GM23248 (cell line): ENCODE results near the gene RICTOR.

Source experiments
- EZH2 ChIP-seq: fragments of 200-600 bp; sonication (generic); IDR thresholded peaks from 2 replicates; pipeline ENCODE4 v1.6.1; 2018; ENCODE audit warnings: antibody characterized with exemption, mild to moderate bottlenecking; ENCODE audit not compliant: insufficient read depth, poor library complexity, severe bottlenecking
- EZH2phosphoT487 ChIP-seq: fragments of 200-600 bp; sonication (generic); IDR thresholded peaks from 2 replicates; pipeline ENCODE4 v1.6.1; 2018; ENCODE audit warnings: antibody characterized with exemption, moderate library complexity, mild to moderate bottlenecking, low read depth; ENCODE audit not compliant: insufficient read depth

DNA sequence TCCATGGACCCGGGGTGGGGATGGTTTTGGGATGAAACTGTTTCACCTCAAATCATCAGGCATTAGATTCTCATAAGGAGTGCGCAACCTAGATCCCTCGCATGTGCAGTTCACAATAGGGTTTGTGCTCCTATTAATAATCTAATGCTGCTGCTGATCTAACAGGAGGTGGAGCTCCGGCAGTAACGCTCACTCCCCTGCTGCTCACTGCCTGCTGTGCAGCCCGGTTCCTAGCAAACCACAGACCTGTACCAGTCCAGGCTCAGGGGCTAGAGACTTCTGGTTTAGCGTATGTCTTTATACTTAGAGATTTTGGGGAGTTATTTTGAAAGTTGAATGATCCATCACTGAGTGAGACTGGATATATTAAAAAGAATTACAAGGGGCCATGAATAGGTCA lies 50.2 kb downstream of the RICTOR start:
- TF ChIP-seq EZH2 (no peak), EZH2phosphoT487 (no peak)
